ENCODE measurements around the gene SLC15A1.
A peak's percentile ranks its signal among the peaks of the same experiment; 100 is the strongest.

The SLC15A1 gene

DNA sequence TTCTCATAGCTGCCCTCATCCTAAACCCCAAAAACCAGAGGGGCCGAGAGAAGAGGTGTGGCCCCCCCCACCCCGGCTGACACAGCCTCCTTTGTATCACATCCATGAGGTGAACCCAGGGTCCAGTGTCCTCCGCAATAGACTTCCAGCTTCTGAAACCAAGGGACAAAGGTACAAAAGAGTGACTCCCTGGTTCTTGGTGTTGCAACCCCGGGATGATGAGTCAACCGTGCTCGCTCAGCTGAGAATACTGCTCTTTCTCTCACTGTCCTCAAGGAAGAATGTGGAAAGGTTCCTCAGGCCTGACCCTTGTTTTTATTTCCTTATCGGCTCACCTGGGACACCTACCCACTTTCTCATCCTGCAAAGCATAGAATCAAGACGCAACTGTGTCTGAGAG is 5.5 kb downstream of the SLC15A1 start:
- no peak for DNase-seq

DNA sequence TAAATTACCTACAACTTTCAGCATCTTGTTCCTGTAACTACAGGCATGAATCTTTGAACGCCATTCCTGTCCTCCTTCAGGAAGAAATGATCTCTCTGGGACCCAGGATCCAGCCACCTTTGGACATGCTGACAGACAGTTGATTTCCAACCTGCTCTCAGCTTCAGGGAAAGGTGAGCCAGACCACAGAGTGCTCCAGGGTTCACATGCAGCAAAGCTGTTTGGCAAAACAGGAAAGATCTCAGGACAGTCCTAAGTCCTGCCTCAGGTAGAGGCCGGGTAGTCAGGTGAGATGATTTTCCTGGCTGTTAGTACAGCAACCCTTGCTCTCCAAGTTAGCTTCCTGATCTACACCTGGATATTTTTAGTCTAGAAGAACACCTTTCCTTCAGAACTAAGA is 9.1 kb downstream of the SLC15A1 start:
- DNase-seq, result no peak

DNA sequence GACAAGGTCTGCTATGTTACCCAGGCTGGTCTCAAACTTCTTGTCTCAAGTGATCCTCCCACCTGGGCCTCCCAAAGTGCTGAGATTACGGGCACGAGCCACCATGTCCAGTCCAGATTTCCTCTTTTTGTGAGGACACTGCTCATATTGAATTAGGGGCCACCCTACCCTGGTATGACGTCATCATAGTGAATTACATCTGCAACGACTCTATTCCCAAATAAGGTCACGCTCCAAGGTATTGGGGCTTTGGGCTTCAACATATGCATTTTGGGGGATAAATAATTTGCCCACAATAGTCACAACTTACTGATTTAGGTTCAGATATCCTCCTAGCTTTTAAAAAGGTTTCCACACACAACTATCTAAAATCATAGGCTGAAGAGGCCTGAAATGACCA is 9.5 kb downstream of the SLC15A1 start:
- DNase-seq, result no peak

DNA sequence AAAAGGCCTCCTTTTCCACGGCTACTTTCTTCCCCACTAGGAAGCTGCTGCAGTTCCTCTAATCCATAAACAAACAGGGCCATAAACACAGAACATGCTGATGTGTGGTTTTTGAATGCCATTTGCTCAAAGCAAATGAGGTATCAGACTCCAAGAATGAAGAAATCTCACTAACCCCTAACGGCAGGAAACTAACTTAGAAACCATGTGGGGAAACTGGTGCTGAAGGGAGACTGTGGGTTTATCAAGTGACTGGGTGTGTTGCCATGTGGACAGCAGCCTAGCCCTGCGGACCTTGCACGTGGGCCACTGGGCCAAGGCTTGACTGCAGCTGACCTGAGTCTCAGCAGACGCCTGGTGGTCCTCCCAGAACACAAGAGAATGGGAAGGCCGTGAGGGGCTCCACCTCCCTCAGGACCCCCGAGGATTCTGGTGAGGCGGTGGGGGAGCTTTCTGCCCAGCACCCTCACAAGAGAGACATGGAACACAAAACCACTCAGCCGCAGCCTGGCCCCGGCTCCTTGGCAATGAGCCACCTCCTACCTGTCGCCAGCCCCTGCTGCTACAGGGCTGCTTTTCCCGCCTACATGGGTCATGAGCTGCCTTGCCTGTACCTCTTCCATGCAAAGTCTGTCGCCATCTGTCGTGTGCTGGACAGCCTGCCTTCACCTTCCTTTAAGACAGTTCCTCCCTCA is 10.6 kb downstream of the SLC15A1 start:
- DNase-seq, result no peak

DNA sequence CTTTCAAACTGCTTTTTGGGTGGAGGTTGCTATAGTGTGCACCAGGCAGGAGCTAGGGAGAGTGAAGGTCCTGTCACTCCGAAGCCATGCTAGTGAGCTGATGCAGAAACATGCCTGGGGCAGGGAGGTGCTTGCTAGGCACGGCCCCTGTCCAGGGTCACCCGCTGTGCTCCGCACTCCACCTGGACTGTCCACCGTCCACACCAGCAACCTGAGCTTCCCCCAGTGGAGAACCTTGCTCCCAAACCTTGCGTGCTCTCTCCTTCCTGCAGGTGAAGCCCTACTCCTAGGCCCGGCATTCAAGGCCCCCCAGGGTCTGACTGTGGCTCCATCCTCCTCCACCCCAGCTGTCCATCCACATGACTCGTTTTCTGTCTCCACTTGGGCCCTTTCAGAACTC is 12.3 kb downstream of the SLC15A1 start:
- DNase-seq, result no peak

DNA sequence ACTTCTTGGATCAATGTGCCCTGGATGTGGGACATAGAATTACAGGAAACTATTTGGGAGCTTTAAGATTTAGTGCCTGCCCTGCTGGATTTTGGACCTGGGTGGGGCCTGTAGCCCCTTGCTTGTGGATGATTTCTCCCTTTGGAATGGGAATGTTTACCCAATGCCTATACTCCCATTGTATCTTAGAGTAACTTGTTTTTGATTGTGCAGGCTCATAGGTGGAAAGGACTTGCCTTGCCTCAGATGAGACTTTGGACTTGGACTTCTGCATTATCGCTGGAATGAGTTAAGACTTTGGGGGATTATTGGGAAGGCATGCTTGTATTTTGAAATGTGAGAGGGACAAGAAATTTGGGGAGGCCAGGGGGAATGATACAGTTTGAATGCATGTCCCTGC is 13.5 kb downstream of the SLC15A1 start:
- no peak for DNase-seq

DNA sequence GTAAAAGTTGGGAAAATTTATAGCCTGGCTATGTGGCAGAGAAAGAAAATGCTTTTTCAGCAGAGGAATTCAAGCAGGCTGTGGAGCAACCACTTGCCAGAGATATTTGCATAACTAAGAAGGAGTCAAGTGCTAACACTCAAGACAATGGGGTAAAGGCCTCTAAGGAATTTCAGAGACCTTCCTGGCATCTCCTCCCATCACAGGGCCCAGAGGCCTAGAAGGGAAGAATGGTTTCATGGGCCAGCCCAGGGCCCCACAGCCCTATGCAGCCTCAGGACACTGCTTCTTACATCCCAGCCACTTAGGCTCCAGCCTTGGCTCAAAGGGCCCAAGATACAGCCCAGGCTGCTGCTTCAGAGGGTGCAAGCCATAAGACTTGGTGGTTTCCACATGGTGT is 14.3 kb downstream of the SLC15A1 start:
- no peak for DNase-seq

DNA sequence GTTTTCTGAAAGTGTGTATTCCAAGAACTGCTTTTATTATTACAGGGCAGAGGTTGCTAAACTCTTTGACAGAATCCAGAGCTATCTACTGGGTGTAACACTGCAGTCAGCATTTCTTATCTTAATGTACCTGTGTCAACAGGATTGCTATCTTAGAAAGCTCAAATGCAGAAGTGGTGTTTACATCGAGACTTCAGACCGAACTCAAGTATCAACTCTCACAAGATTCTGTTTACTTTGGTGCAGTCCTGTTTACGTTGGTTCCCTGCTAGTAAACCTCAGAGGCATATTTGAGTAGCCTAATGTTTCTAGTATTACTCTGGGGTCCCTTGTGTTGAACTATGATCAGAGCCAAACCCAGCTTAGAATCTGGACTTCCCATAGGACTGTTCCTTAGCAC is 20.5 kb downstream of the SLC15A1 start:
- DNase-seq, result no peak

DNA sequence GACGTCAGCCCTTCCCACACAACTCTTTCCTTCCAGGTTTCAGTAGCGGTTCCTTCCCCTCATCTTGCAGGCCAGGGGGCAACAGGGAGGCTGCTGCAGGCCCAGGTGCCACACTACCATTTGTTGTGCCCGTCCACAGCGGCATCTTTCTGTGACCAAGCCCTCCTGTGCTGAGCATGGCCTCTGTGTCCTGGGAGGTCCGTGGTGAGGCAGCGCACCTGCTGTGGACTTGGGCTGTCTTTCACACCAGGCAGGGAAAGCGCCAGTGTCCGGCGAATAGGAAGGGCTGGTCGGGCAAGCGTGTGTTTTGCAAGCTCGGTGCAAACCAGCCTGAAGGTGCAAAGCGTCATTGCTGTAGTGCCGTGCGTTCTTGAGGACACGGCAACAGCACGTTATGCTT is 21.4 kb downstream of the SLC15A1 start:
- DNase-seq, result no peak

DNA sequence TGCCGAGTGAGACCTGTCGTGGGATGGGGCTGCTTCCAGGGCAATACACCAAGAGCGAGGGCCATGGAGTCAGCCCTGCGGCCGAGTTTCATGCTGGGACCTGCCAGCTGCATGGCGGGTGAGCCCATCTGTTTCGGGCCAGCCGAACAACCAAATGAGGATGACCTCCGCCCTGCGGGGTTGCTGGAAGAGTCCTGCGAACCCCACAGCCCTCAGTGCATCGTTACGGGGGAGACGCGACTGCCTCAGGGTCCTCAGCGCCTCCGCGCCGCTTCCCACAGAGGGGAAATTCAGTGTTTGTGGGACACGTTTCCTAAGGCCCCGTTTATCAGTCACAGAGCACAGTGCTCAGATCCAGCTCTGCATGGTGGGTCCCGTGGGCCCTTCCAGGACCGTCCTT is 22.0 kb downstream of the SLC15A1 start:
- no peak for DNase-seq

DNA sequence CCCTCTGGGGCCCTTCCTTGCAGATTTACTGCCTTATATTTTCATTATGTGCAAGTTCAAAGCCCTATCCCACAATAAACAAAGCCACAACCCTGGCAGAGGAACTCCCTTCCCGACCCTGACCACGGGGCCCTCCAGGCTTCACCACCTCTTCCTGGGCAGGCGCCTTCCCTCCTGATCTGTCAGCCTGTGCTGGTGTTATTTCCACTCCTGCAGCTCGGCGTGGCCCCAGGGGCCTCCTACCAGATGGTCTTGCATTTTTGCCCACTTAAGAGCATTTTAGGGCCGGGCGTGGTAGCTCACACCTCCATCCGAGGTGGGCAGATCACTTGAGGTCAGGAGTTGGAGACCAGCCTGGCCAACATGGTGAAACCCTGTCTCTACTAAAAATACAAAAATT is 22.8 kb downstream of the SLC15A1 start:
- DNase-seq, result no peak

DNA sequence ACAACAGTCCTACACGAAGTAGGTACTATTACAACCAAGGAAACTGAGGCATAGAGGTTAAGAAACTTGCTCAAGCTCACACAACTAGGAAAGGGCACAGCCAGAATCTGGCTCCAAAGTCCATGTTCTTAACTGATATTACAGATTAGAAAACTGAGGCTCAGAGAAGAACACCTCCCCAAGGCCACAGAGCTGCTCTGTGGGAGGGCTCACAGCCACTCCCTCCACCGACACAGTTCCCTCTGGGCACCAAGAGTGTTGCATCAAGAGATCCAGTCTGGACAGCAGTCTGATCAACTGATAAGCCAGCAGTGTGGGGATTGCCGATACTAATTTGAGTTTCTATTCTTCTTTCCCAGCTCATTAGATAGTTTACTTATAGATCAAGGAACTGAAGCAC is 29.5 kb downstream of the SLC15A1 start:
- no peak for DNase-seq

DNA sequence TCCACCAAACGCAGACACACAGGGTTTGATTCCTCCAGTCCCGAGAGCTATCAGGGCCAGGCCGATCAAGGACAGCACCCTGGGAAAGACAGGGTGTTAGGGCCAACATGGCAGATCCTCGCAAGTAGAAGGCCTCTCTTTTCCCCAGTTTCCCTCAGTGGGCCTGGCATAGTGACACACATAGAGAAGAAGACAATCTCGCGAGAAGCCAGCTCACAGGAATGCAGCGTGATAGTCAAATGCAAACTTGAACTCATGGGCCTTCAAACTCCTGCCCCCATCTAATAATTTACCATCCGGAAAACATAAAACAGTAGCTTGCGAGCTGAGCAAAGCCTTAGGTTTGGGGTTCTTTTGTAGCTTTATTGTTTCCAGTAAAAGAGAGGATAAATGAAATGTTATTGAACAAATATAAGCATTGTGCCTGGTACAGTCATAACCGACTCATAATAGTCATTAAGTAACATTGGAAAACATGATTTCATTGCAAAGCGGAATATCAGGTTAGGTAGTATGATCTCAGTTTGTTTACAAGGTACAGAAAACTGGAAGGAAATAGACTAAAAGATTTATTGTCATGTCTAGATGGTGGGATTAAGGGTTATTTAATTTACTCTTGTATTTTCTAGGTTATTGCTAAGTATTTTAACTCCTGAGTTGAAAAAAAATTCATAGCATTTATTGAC is 30.5 kb downstream of the SLC15A1 start:
- no peak for DNase-seq

DNA sequence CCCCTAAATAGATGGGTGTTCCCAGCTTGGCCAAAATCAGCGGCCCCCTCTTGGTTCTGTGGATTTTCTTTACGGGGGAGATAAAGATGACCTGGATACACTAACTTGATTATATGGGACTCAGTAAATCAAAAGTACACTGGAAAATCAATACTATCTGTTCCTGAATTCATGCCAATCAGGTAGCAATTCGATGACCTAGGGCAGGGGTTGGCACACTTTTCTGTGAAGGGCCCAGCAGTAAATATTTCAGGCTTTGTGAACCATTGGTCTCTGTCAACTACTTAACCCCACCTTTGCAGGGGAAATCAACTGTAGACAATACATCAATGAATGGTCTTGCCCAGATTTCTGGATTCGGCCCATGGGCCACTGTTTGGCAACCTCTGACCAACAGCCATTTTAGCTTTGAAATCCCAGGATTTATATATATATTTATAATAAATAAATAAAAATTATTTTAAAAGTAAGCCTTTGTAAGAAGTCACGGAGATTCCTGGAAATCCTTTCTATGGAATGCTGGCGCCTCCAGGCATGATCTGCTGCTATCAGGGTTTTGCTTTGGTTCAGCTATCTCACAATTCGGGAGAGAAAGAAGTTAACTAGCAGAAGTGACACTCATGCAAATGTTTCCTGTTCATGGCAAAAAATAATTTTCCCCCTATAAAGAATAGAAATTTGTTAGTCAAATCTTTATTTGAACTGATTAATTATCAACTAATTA is 32.8 kb downstream of the SLC15A1 start:
- DNase-seq, result no peak

DNA sequence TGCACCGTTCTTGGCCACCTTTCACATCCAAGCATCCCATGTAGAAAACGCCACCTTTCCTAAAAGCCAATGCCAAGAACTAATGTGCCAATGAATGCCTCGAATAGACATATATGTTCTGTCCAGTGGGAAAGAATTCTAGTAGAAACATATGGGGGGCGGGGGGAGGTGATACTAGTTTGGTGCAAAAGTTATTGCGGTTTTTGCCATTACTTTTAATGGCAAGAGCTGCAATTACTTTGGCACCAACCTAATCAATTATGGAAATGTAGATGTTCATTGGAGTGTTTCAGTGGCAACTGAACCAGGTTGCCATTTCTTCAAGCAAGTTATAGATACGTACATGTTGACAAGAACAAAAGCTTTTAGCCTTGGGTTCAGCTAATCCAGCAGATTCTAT is 34.6 kb downstream of the SLC15A1 start:
- DNase-seq, result no peak

DNA sequence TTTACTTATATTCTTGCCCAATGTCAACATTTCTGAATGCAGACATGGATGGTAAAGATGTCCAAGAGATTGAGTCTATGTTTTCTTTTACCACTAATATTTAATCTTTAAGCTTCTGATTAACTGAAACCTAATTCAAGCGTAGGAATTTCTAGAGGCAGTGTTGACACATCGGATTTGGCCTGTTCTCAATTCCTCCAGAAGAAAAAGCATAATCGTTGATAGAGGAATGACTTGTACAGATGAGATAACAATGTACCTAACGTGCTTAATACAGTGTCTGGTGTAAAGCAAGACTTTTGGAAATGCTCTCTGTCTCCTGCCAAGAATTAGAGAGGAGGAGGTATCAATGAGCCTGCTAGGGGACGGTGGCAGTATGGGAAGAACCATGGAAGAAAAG is 35.2 kb downstream of the SLC15A1 start:
- no peak for DNase-seq

DNA sequence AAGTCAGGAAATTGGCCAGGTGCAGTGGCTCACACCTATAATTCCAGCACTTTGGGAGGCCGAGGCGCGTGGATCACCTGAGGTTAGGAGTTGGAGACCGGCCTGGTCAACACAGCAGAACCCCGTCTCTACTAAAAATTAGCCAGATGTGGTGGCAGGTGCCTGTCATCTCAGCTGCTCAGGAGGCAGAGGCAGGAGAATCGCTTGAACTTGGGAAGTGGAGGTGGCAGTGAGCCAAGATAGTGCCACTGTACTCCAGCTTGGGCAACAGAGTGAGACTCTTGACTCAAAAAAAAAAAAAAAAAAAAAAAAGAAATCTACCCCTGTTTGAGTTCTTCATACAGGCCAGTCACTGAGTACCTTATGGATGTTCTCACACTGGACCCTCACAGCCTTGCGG is 42.0 kb downstream of the SLC15A1 start:
- DNase-seq, result no peak

DNA sequence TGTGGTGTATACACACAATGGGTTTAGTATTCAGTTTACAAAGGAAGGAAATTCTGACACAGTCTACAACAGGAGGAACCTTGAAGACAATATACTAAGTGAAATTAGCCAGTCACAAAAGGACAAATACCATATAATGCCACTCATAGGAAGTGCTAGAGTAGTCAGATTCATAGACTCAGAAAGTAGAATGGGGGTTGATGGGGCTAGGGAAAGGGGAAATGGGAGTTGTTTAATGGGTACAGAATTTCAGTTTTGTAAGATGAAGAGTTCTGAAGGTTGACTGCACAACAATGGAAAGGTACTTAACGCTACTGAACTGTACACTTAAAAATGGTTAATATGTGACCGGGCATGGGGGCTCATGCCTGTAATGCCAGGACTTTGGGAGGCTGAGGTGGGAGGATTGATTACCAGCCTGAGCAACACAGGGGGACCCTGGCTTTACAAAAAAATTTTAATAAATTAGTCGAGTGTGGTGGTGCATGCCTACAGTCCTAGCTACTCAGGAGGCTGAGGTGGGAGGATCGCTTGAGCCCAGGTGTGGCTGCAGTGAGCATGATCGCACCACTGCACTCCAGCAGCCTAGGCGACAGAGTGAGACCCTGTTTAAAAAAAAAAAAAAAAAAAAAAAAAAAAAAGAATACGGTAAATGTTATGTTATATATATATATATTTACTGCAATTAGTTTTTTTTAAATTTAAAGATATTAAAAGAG is 45.0 kb downstream of the SLC15A1 start:
- no peak for DNase-seq

DNA sequence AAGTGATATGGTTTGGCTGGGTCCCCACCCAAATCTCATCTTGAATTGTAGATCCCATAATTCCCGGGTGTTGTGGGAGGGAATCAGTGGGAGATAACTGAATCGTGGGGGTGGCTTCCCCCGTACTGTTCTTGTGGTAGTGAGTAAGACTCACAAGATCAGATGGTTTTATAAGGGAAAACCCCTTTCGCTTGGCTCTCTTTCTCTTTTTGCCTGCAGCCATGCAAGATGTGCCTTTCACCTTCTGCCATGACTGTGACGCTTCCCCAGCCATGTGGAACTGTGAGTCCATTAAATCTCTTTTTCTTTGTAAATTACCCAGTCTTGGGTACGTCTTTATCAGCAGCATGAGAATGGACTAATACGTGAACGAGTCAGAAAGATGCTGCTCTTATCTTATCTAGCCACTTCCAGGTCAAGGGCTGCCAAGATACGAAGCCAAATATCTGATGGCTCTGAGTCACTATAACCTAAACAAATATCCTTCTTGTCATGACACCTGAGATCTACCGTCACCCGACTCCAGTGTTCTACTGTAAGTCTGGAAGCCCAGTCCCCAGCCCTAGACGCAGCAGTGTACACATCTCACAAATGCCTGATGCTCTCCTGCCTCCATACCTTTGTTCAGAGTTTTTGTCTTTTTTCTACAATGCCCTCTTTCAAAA is 45.9 kb downstream of the SLC15A1 start:
- DNase-seq, result peak; percentile 1

DNA sequence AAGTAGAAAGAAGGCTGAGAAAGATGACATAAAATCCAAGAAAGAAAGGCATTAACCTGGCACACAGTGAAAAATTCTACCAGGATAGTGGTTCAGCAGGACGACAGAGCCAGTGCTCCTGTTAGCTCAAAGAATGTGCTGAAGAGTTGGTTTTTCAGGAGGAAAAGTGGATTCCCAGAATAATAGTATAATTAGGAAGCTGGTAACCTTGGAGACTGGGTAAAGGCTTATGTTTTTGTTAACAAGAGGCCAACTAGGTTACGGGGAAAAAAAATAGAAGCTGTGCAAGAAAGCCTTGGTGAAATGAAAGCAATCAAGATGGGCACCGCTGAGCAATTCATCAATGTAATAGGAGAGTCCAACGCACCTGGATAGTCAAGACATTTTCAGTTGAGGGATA is 54.7 kb downstream of the SLC15A1 start:
- DNase-seq, result no peak

DNA sequence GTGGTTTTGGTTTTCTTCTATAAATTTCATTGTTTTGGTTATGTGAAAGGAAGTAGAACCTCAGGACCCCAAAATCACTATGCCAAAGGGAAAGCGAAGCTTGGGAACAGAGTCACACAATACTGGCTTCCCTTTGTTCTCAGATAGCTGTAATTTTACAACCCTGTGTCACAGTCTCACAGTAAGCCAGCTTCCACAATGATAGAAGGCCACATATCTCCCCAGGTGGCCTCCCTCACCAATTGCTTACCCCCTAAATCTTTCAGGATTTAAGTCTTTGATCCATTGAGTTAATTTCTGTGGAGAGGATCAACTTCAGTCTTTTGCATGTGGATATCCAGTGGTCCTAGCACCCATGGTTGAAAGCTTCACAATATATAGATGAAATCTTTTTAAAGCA is 58.7 kb downstream of the SLC15A1 start:
- no peak for DNase-seq

DNA sequence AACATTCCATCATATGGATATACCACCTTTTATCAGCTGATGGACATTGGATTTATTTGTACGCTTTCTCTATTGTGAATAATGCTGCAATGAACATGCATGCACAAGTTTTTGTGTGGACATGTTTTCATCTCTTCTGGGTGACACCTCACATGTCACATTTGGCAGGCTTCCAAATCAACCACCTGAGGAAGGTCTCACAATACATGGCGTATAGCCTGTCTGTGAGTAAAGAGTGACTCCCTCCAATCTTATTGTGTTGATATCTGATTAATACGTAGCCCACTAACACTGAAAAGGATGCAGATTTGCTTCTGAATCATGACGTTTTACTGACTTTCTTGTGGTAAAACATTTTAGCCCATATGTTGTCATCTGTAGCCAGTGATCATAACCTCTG is 61.1 kb downstream of the SLC15A1 start:
- DNase-seq, result no peak

Data from T1000 (cell line).